ENCODE measurements around the gene TNFSF15.

DNA sequence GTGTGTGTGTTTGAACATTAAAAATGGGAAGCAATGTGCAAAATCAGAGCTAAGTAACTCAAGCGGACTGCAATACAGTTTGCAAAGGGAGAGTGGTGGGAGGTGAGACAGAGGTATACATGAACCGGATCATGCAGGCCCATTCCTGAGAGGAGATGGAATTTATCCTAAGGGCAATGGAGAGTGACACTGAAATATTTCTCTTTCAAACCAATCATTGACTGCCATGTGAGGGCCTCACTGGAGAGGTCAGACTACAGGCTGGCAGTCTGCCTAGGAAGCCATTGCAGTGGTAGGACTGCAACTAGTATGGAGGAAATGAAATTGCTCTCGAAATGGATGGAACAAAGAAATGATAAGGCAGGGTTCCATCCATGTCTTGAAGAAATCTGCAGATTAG, 34.8 kb downstream of the TNFSF15 start:
- TF ChIP-seq ATF3 (IDR thresholded peaks at IDR 0.05) = no peak
- TF ChIP-seq, protein P1, sequence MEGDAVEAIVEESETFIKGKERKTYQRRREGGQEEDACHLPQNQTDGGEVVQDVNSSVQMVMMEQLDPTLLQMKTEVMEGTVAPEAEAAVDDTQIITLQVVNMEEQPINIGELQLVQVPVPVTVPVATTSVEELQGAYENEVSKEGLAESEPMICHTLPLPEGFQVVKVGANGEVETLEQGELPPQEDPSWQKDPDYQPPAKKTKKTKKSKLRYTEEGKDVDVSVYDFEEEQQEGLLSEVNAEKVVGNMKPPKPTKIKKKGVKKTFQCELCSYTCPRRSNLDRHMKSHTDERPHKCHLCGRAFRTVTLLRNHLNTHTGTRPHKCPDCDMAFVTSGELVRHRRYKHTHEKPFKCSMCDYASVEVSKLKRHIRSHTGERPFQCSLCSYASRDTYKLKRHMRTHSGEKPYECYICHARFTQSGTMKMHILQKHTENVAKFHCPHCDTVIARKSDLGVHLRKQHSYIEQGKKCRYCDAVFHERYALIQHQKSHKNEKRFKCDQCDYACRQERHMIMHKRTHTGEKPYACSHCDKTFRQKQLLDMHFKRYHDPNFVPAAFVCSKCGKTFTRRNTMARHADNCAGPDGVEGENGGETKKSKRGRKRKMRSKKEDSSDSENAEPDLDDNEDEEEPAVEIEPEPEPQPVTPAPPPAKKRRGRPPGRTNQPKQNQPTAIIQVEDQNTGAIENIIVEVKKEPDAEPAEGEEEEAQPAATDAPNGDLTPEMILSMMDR (IDR thresholded peaks at IDR 0.05 in 2 of 3, conservative IDR thresholded peaks at IDR 0.05 in 1 of 3; ENCODE audit: borderline replicate concordance in 1 of 3, insufficient read depth in 1 of 3, low read depth in 2 of 3, low read length in 2 of 3) = no peak
- TF ChIP-seq POLR2A (IDR thresholded peaks at IDR 0.05; ENCODE audit: borderline replicate concordance, extremely low read depth, insufficient read depth, insufficient read length) = no peak
- TF ChIP-seq EZH2 (IDR thresholded peaks at IDR 0.05) = no peak
- TF ChIP-seq ZBTB33 (IDR thresholded peaks at IDR 0.05; ENCODE audit: extremely low read depth, insufficient replicate concordance, low read length) = no peak
- no peak for TF ChIP-seq REST (IDR thresholded peaks at IDR 0.05; ENCODE audit: low read depth)
- no peak for TF ChIP-seq ZNF274 (IDR thresholded peaks at IDR 0.05; ENCODE audit: low read depth, low read length)
- TF ChIP-seq, protein P2, sequence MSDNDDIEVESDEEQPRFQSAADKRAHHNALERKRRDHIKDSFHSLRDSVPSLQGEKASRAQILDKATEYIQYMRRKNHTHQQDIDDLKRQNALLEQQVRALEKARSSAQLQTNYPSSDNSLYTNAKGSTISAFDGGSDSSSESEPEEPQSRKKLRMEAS (IDR thresholded peaks at IDR 0.05) = no peak
- no peak for TF ChIP-seq SP1 (IDR thresholded peaks at IDR 0.05; ENCODE audit: low read depth)
- no peak for TF ChIP-seq EGR1 (IDR thresholded peaks at IDR 0.05; ENCODE audit: low read depth)
